ENCODE data around the gene DLGAP1.

DLGAP1 gene

DNA sequence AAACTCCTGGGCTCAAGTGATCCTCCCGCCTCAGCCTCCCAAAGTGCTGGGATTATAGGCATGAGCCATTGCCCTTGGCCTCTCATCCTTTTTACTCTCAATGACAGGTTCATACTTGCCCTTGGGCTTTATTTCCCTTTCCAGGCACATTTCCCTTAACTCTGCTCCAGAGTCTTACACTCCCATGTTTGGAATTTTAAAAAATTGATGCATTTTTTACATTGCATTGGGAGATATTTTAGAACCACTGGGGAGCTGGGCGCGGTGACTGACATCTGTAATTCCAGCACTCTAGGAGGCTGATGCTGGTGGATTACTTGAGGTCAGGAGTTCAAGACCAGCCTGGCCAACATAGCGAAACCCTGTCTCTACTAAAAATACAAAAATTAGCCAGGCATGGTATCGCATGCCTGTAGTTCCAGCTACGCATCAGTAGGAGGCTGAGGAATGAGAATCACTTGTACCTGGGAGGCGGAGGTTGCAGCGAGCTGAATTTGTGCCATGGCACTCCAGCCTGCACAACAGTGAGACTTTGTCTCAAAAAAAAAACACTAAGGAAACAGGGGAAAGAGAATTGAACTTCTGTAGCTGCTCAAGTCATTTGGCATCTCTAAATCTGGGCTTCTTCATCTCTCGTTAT is 986.9 kb downstream of the DLGAP1 start:
- peak; percentile 25 for DNase-seq (ENCODE audit: low read depth)

DNA sequence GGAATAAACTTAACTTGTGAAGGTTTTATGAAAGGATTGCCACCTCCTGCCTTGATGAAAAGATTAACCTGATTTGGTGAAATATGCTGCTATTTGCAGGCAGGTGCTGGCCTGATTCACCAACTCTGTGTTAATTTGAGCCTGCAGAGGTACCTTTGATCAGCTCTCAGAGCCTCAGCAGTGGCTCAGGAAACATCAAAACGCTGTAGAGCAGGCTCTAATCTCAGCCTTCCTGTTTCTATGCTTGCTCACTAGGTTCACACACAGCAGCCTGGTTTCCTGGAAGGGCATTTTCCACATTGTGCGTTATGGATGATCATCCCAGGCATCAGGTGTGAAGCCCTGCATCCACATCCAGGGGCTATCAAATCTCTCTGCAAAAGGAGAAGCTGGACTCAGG is 988.2 kb downstream of the DLGAP1 start:
- DNase-seq (ENCODE audit: low read depth), result no peak

DNA sequence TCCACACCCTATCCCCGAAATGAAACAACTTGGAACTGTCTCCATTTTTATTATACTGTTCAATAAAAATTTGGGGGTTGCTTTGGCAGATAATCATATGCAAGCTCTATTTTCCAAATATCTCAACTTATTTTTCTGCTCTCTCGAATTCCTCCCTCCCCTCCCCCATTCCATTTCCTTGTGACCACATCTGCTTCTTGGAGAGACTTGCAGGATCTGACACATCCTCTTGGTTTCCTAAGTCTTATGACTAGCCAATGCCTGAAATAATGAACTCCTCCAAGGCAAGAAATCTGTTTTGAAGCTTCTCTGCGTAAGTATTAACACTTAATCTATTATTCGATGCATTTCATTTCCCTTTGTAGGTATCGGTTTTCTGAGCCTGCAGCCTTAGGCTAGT is 989.1 kb downstream of the DLGAP1 start:
- DNase-seq (ENCODE audit: low read depth), result peak; percentile 83

GRCh38 chr18:3463051-3463450 is 992.1 kb downstream of the DLGAP1 start:
- peak; percentile 71 for DNase-seq (ENCODE audit: low read depth)

DNA sequence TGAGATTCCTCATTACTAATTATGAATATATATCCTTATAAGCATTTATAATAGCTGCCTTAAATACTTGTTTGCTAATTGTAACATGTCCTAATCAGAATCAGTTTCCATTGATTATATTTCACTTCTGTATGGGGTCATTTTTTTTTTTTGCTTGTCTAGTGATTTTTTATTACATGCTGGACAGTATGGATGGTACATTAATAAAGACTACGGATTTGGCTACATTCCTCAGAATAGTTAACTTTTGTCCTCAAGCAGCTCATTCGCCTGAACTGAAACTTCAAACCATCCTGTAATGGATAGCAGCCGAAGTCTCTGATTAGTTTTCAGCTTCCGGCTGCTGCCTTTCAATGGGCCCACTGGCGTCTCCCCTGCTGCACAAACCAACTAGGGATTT is 993.4 kb downstream of the DLGAP1 start:
- no peak for DNase-seq (ENCODE audit: low read depth)

DNA sequence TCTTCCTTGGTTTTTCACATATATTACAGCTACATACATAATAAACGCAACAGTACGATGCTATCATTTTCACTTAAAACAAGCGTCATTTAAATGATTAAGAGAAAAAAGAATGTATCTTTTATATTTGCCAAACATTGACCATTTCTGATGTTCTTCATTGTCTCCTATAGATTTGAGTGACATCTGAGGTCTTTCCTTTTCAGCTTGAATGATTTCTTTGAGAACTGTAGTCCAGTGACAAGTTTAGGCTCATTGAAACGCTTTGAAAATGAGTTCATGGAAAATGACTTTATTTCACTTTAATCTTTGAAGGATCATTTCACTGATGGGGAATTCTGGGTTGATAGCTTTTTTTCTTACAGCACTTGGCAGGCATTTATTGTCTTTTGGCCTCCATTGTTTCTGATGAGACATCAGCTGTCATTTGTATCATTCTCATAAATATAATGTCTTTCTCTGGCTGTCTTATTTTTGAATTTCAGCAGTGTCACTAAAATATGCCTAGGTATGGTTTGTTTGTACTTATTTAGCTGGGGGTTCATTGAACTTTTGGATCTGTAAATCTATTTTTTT is 994.2 kb downstream of the DLGAP1 start:
- no peak for DNase-seq (ENCODE audit: low read depth)

DNA sequence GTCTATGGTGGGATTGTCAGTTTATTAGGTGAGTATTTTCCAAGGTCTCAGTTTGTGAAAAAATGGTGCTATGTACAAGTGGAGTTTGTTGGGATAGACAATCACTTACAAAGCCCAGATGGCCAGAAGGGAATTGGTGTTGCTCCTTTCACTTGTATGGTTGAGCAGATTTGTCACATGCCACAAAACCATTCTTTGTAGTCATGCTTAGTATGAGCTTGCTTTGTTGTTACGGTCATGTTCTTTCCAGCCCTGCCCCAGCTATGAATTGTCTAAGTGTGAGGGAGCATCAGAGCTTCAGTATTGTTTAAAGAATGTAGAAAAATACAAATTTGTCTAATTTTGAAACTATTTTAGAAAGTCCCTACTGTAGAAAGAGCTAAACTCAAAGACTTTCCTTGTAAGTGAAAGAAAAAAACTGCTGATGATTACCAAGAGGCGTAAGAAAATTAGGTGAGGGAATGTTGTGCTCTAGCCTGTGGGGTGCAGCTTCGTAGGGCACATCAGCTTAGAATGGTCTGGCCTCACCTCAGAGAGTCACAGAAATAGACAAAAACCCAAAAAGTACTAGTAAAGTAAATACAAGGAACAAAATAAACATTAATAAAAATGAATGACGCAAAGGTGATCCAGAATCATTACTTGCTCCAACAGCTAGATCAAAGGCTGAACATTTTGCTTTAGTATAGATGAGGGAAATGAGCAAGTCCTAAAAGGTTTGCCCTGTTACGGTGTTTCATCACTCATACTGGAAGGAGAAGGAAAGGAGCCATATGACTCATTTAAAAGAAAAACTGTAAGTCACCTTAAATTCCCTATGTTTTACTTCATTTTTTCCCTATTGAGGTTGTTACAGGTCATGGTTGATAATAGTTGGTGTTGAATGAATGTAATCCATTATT is 995.9 kb downstream of the DLGAP1 start:
- peak; percentile 37 for DNase-seq (ENCODE audit: low read depth)

DNA sequence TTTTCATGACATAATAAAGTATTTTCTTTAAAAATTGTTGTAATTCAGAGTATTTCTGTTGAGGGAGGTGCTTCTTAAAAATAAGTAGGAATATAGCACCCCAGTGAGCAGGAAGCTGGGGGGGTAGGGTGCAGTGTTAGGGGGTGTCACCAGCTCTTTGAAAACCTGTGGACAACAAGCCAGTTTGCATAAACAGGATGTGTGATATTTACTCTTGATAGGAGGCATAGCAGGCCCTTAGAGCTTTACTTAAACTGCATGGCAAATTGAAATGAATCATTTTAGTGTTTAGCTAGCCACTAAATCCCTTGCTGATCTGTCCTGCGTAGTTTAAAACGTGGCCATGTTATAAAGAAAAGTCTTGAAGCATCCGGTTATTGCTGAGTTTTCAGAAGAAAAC is 996.7 kb downstream of the DLGAP1 start:
- DNase-seq (ENCODE audit: low read depth), result no peak

GRCh38 chr18:3457261-3457724 is 997.8 kb downstream of the DLGAP1 start:
- DNase-seq (ENCODE audit: low read depth), result no peak

DNA sequence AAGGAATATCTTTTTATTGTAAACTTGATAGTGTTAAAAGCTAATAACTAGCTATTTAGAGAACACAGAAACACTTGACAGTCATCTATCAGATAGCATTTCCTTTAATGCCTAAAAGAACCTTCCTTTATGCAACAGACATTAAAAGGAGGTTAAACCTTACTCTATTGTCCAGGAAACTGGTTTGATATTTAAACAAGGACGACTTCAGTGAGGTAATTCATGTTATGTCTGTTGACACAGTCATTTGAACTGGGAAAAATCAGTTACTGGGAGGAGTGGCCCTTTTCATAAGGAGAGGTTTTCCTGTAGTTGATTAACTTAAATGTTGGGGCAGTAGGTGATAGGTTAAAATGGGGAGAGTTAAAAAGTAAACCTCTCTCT is 998.4 kb downstream of the DLGAP1 start:
- DNase-seq (ENCODE audit: low read depth), result no peak

DNA sequence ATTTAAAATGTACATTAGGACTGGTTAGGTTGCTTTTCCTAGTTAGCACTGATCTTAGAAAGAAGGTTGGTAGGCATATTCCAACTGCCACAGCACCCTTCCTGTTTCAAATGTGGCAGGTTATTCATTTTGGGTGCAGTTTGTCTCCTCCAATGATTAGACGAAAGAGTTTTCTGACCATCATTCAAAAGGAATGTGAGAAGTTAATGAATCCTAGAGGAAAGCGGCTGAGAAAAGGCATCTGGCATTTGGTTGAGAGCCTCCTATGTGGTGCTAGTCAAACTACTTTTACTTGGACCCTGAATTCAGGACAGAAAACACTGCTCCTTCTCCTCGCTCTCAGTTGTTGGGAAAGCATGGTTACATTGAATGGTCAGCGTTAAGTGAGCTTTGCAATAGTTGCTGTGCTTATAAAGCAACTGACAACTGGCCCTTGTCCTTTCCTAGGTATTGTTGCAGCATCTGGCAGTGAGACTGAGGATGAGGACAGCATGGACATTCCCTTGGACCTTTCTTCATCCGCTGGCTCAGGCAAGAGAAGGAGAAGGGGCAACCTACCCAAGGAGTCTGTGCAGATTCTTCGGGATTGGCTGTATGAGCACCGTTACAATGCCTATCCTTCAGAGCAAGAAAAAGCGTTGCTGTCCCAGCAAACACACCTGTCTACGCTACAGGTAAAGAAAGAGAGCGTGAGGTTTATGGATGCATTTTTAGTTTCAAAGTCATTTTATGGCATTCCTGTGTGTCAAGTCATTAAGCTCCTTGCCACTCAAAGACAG is 999.0 kb downstream of the DLGAP1 start:
- peak; percentile 77 for DNase-seq (ENCODE audit: low read depth)

DNA sequence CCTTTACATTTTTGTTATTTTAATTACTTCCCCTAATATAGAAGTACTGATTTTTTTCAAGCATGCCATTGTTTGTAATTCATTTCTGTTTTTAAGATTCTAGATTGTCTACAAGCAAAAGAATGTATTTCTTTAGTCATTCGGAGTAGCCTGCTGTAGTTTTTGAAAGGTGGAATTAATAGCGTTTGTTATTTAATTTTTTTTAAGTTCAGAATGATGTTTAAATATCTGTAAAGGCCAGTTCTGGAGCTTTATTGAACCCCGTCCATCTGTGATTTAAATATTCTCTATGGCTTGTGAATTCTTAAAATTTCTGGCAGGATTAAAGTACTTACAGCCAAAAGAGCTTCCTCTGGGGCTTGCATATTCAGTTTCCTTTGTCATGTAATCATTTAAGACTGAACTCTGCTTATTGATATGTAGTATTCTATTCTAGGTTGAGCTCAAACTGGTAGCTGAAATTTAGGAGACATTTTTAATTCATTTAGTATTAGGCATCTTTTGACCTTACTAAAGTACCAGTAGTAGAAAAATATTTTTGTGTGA is 999.9 kb downstream of the DLGAP1 start:
- DNase-seq (ENCODE audit: low read depth), result no peak

DNA sequence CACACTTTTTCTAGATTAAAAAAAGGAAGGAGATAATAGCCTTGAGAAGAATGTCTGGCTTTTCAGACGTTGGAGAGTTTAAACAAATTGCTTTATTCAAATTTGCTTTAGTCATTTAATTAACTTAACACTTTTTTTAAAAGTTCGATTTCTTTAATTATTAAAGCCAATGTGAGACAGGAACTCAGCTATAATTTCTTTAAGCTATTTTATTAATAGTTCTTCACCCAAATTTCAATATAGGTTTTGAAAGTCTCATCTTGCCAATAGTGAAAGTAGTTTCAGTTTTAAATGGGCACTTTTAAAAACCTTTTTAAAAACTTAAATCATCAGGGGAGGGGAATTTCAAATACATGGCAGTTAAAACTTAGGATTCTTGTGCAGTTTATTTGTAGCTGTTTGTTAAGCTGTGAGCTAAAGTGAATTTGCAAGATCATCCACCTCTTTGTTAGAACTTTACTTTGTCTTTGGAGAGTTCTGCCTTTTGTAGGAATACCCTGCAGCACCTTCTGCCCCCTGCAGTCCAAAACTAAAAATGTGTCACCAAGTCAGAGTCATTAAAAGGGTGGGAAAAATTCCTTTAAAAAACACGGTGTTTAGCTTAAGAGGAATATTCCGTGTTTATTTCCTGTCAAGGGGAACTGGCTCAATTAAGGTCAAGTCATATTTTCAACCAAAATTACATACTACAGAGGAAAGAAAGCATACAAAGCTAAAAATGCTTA is 1000.6 kb downstream of the DLGAP1 start:
- peak; percentile 70 for DNase-seq (ENCODE audit: low read depth)

- peak; percentile 99 for DNase-seq (ENCODE audit: low read depth)
Observed at GRCh38 chr18:3453540-3454364, 1001.4 kb downstream of the DLGAP1 start.

DNA sequence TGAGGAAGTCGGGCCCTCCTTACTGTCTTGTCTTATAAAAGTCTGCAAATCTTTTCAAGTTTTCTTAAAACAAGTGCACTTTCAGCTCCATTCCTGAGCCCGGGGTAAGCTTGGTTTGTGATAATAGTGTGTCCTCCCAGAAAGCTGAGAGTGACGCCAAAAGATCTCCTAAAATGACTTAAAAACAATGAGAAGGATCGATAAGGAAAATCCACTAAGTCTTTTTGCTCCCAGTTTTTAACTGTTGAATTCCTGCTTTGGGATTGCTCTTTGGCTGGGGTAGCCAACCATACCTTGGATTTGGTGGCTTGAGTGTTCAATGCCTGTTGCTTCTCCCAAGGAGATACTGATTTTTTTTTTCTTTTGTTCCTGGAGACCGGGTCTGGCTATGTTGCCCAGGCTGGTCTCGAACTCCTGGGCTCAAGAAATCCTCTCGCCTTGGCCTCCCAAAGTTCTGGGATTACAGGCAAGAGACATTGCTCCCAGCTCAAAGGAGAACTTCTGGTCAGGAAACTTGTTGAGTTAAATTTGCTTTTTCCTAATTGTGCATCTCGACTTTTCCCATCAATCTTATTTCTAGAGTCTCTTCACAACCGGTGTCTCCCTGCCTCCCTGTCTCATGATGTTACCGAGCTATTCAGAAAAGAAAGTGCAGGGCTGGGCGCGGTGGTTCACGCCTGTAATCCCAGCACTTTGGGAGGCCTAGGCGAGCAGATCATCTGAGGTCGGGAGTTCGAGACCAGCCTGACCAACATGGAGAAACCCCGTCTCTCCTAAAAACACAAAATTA is 1002.2 kb downstream of the DLGAP1 start:
- DNase-seq (ENCODE audit: low read depth), result no peak

DNA sequence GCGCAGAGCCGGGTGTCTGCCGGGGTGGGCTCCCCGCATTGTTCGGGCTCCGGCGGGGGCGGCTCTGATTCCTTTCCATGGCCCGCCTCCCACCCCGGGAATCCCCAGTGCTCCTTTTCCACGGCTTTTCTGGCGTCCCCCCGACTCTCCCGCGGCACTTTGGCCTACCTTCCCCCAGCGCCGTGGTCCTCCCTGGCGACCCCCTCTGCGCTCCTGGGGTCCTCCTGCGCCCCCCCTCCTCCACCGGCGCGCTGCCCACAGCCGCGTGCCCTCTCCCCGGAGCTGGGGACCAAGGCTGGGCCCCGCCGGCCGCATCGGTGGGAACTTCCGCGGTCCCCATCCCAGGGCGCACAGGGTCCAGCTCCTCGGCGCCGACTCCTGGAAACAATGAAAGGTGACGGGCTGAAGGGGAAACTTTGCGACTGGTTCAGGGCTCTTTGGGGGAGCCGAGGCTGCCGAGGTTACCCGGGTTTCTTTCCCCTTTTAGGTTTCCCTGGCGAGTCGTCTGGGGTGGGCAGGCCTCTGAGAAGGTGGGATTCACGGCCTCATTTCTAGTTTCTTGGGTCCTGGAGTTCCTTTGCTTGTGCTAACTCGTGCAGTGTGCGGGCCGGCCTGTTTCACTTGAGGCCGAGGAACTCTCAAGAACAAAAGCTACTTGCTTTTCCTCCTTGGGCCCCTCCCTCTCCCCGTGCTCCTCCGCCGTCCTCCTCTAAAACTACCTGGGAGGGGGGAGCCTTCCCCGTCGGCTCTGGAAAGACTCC is 1002.9 kb downstream of the DLGAP1 start:
- peak; percentile 71 for DNase-seq (ENCODE audit: low read depth)

DNA sequence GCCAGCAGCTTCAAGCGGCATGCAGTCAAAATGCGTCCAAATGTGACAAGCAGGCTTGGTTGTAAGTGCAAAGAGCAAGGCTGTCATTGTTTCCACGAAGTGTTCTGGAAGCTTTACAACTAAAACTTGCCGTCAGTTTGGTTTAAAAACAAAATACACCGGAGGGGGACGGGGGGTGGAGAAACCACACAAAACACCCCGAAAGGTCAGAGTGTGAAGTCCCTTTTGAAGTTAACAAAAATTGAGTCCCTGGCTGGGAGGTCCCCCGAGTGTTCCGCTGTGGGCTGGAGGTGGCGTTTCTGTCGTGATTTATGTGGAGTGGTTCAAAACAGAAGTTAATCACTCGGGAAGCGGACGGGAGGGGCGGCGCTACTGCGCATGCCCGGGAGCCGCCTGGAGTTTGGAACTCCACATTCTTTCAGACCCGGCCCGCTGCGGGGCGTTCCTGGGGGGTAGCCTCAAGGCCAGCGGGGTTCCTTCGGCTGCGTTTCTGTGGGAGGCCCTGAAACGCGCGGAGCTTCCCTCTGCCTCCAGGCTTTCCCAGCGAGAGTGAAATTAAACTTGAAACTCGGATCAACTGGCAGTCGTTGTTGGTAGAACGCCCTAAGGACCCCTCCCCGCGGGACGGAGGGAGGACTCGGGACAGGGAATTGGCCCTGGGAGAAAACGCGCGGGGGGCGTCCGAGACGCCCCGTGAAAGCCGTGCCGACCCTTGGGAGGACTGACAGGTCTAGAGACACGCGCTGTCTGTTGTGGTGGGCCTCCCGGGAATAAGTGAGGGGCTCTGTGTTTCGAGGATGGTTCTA is 1003.7 kb downstream of the DLGAP1 start:
- peak; percentile 95 for DNase-seq (ENCODE audit: low read depth)

DNA sequence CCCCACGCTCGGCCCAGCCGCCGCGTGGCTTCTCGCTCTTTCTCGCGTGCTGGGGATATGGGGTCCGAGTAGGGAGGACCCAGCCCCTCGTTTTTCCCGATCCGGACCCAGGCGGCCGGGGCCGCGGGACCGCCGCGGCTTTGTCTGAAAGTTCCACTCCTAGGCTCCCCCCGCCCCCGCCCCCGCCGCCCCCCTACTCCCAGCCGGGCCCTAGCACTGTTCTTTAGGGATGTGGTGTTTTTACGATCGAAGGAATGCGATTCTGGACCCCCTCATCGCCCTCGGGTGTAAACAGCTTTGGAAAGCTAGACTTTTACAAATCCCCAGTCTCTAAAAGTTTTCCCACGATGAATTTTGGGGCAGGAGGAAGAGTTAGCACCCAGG is 1004.3 kb downstream of the DLGAP1 start:
- no peak for DNase-seq (ENCODE audit: low read depth)
